ENCODE measurements around the gene NCSTN. TPM values are rescaled to one million over a fixed set of nuclear protein-coding genes. Genes with fewer than 3 reads are reported as not detected.

NCSTN gene
- total and polyA plus RNA-seq, 9 of the 15 experiments (the other 6 are each of a cell fraction or from before 2014, with no cell fraction given), result 21.3 to 91.1 (median 57.9) TPM

GRCh38 chr1:160373696-160374095, 30.5 kb downstream of the NCSTN start (continued):
- TF ChIP-seq GTF3C2 (IDR thresholded peaks at IDR 0.05; ENCODE audit: borderline replicate concordance, extremely low read depth, insufficient read length) (no peak), PHB2 (IDR thresholded peaks at IDR 0.05; ENCODE audit: low read depth) (no peak), THRB (CRISPR knock-in tag; conservative IDR thresholded peaks at IDR 0.05) (no peak), TAF9B (IDR thresholded peaks at IDR 0.05; ENCODE audit: partially characterized antibody) (no peak), BRCA1 (IDR thresholded peaks at IDR 0.05) (no peak), BRCA1 (CRISPR knock-in tag; IDR thresholded peaks at IDR 0.05) (no peak), SRSF9 (IDR thresholded peaks at IDR 0.05; ENCODE audit: borderline replicate concordance, low read depth, low read length) (no peak), SIN3B (IDR thresholded peaks at IDR 0.05; ENCODE audit: low read depth) (no peak), HES1 (IDR thresholded peaks at IDR 0.05; ENCODE audit: low read depth) (no peak), EHMT2 (IDR thresholded peaks at IDR 0.05) (peak; percentile 79), PTRF (tag; IDR thresholded peaks at IDR 0.05) (no peak), ZNF253 (CRISPR knock-in tag; conservative IDR thresholded peaks at IDR 0.05) (no peak), ZNF197 (CRISPR knock-in tag; IDR thresholded peaks at IDR 0.05; ENCODE audit: low read depth) (no peak), CBFB (CRISPR knock-in tag; IDR thresholded peaks at IDR 0.05) (no peak), MIER1 (IDR thresholded peaks at IDR 0.05; ENCODE audit: low read depth) (peak; percentile 60; the same call in 1 of the 2 replicates), ELF2 (CRISPR knock-in tag; IDR thresholded peaks at IDR 0.05) (no peak)
- TF ChIP-seq, protein P1, sequence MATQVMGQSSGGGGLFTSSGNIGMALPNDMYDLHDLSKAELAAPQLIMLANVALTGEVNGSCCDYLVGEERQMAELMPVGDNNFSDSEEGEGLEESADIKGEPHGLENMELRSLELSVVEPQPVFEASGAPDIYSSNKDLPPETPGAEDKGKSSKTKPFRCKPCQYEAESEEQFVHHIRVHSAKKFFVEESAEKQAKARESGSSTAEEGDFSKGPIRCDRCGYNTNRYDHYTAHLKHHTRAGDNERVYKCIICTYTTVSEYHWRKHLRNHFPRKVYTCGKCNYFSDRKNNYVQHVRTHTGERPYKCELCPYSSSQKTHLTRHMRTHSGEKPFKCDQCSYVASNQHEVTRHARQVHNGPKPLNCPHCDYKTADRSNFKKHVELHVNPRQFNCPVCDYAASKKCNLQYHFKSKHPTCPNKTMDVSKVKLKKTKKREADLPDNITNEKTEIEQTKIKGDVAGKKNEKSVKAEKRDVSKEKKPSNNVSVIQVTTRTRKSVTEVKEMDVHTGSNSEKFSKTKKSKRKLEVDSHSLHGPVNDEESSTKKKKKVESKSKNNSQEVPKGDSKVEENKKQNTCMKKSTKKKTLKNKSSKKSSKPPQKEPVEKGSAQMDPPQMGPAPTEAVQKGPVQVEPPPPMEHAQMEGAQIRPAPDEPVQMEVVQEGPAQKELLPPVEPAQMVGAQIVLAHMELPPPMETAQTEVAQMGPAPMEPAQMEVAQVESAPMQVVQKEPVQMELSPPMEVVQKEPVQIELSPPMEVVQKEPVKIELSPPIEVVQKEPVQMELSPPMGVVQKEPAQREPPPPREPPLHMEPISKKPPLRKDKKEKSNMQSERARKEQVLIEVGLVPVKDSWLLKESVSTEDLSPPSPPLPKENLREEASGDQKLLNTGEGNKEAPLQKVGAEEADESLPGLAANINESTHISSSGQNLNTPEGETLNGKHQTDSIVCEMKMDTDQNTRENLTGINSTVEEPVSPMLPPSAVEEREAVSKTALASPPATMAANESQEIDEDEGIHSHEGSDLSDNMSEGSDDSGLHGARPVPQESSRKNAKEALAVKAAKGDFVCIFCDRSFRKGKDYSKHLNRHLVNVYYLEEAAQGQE (IDR thresholded peaks at IDR 0.05; ENCODE audit: borderline replicate concordance), result peak; percentile 93
- TF ChIP-seq, protein P1 (CRISPR knock-in tag; IDR thresholded peaks at IDR 0.05; ENCODE audit: low read depth), result no peak
